GM10847 (cell line): Measurements from ENCODE around the gene CORO2A.

Source experiments
- POLR2A ChIP-seq: IDR thresholded peaks from 2 replicates; pipeline ENCODE4 v1.6.1; 2011; ENCODE audit not compliant: insufficient read length; ENCODE audit errors: extremely low read depth

Gene CORO2A

DNA sequence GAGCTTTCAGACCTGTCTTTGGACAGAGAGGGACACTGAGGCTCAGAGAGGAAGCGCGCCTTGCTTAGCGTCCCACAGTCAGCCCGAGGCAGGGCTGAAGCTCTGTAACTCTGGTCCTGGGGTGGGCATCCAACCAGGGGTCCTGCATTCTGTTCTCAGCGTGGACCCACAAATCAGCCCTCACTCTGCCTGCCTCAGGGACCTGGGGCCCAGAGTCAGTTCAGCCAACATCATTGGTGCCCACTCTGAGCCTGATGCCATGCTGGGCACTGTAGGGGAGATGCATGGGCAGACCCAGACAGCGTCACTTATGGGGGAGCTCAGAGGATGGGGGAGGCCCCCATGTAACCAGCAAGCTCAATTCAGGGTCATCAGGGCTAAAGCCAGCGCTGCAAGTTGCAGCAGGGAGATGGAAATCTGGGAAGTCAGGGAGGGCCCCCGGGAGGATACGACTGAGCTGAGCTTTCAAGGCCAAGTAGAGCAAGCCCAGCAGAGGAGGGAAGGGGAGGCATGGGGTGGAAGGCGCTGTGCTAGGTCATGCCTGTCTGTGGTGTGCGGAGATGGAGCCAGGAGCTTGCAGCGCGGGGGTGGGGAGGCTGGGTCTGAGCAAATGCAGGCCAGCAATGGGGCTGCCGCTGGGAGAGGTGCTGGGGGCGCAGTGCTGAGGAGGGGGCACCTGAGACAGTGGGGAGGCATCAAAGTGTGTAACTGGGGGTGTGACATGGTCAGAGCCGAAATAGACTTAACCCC, 21.1 kb downstream of the CORO2A start:
- TF ChIP-seq POLR2A, result no peak

DNA sequence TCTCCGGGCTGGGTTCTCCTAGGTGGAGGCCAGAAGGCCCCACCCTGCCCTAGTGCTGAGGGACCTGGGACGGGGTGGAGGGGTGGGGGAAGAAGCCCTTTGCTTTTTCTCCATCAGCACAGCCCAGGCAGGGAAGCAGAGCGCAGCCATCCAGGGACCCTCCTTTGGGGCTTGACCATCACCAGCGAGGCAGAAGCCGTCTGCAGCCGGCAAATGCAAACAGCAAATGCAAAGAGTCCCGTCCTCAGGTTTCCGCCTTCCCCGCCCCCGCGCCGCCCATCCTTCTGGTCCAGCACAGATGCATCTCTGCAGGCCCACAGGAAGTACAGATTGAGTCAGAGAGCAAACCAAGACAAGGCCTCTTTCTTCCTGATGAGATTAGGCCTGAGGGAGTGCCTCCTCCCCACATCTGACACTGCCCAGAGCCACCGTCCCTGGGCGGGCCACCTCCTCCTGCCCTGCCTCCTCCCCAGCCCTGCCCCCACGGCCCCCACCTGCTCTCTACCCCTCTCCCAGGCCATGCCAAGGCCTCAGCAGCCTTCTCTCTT, 23.4 kb downstream of the CORO2A start:
- TF ChIP-seq POLR2A, result no peak

DNA sequence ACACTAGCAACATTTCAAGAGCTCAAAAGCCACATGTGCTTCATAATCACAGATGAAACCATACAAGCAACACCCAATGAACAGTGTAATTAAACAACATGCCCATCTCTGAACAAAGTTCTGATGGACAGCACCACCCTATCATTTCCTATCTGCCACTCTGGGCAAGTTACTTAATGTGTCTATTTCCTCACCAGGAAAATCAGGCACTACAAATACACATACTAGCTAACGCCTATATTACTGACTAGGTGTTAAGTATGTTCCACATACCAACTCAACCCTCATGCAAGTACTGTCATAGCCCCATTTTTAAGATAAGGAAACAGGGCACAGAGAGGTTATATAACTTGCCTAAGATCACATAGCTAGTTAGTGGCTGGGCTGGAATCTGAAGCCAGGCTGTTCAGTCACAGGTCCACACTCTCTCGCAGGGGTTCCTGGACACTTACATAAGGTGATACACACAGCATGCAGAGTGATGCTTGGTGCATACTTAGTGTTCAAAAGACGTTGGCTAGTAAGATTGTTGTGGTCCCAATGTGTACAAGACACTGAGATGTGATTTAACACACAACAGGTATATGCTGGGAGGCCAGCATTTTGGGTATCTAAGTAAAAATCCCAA, 24.2 kb downstream of the CORO2A start:
- TF ChIP-seq POLR2A, result no peak

DNA sequence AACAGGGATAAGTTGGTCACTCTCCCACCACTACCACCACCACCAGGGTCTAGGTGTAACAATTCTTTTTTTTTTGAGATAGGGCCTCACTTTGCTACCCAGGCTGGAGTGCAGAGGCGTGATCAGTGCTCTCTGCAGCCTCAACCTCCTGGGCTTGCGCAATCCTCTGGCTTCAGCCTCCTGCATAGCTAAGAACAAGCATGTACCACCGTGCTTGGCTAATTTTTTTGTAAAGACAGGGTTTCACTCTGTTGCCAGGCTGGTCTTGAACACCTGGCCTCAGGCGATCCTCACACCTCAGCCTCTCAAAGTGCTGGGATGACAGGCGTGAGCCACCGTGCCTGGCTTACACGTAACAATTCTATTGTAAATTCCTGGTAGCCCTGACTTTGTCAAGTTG, 27.5 kb downstream of the CORO2A start:
- no peak for TF ChIP-seq POLR2A

DNA sequence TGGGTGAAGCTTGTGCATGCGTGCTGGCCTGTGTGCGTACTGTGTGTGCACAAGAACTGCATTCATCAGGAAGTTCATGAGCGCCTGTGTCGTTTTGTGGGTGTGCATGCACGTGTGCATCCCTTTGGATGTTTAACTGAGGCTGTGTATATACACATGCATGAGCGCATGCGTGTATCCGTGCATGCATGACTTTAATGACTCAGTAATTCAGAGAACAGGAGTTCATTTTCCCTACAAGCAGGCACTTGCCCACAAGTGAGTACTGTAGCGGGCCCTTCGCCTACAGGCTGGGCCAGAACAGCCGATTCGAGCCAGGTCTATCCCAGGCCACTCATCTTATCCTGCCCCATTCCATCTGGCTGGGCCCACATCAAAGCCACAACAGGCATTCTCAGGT, 29.8 kb downstream of the CORO2A start:
- TF ChIP-seq POLR2A, result no peak

DNA sequence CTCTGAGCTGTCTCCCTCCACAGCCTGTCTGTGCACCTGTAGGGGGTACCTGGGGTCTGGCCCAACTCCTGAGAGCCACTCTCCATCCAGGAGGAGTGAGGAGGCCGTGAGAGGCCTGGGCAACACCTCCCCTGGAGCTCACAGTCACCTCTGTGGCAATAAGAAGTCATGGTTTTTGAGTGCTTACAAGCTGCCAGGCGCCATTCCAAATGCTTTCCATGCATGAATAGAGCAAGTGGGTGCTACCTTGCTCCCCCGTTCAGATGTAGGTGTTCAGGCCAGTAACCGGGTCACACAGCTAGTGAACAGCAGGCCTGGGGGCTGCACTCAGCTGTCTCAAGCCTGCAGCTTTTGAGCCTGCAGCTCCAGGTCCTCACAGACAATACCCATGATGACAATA, 30.6 kb downstream of the CORO2A start:
- no peak for TF ChIP-seq POLR2A

DNA sequence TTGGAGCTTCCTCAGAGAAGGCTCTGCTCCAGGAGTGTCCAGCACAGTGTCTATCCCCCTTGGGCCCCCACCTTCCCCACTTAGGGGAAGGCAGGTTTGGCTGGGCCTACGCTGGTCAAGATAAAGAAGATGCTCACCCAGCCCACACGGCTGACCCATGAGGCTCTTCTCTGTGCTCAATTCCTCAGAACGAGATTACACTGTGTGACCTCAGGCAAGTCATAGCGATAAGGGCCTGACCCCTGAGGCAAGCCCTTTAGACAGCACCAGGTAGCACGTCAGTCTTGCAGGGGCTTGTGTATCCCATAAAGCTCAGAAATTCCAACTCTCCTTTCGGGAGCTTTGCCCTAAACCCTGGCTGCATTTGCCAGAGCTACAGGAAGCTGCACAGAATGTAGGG, 32.6 kb downstream of the CORO2A start:
- no peak for TF ChIP-seq POLR2A

DNA sequence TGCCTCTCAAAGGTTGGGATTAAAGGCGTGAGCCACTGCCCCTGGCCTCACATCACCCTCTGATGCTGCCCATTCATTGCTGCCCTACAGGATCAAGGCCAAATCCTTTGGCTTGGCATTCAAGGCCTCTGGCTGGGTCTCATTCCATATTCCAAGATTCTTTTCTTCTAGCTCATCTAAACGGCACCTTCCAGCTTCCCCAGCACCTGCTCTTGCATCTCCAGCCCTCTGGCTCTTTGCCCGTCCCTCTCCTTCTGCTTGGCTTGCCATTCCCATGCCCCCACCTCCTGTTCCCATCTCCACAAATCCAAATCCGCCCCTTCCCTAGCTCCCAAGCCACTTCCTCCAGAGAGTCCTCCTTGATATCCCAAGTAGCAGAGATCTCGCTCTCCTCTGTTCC, 33.1 kb downstream of the CORO2A start:
- TF ChIP-seq POLR2A, result no peak

DNA sequence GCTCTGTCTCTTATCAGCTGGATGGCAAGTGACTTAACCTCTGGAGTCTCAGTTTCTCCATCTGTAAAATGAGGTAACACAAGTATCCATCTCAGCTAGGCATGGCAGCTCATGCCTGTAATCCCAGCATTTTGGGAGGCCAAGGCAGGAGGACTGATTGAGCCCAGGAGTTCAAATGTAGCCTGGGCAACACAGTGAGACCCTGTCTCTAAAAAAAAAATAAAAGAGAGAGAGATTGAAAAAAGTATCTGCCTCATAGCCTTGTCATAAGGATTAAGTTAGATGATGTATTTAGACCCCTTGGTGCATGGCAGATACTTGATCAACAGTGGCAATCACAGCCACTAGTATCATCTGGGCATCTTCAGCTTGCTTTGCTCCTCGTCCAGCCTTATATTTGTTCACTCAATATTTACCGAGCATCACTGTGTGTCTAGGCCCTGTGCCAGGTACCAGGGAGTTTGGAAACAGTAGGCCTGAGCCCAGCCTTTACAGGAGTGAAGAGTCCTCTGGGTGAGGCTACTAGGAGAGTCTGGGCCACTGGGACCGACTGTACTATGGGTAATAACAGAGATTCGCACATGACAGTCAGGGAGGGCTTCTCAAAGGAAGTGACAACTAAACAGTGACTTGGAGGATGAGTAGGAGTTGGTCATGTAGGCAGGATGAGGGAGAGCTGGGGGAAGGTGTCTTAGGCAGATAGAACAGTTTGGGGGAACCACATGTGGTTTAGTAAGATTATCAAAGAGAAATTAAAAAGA, 34.2 kb downstream of the CORO2A start:
- TF ChIP-seq POLR2A, result no peak

DNA sequence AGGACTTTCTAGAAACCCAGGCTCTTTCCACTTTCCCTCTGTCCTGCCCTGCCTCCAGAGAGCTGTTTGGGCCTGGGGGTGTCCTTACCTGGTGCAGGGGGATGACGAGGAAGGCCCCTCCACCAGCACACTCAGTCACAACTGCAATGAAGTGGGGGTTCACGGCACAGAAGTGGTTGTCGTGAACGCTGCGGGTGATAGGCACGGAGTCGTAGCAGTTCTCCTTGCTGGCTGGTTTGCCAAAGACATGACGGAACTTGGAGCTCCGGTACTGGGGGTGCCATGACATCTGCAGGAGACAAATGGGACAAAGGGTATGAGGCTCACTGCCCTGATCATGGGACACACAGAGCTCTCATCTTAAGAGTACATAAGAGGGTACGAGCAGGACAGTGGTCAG, 35.1 kb downstream of the CORO2A start:
- TF ChIP-seq POLR2A, result no peak

DNA sequence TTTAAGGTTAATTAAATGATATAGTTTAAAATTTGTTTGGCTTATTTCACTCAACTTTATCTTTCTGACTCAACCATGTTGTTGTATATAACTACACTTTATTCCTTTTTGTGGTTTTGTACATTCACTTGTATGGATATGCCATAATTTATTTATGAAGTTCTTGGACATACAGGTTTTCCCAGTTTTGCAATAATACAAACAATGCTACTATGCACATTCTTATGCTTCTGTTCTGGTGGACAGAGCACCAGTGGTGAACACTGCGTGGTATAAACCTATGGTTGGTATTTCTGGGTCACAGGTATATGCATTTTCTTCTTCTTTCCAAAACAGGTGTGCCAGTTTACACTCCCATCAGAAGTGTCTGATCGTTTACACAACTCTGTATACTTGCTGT, 37.8 kb downstream of the CORO2A start:
- TF ChIP-seq POLR2A, result no peak

DNA sequence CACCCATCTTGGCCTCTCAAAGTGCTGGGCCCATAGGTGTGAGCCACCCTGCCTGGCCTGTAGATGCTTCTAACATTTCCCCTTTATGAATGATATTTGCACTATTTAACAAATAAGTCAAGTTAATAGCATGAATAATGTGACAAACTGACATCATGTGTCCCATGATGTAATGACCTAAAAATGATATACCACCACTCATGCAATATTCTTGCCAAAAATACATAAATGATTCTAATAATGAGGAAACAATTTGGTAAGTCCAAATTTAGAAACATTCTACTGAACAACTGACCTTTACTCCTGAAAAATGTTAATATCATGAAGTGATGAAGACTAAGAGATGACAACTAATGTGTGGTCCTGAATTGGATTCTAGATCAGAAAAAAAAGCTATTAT, 39.9 kb downstream of the CORO2A start:
- no peak for TF ChIP-seq POLR2A

DNA sequence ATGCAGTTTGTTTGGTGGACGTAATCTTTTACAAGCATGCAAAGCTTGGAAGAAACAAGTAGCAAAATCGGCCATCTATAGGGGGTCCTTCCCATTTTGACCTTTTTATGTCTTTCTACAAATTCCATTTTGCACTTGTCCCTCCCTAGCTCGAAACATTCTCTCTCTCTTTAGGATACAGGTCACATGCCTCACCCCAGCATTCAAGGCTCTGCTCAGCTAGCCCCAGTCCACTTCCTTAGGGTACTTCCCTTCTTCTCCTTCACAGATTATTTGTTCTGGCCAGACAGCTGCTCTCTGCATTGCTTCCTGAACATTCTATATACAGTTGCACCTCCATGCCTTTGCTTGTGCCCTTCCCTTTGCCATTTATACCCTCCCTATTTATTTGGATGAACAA, 41.7 kb downstream of the CORO2A start:
- no peak for TF ChIP-seq POLR2A

DNA sequence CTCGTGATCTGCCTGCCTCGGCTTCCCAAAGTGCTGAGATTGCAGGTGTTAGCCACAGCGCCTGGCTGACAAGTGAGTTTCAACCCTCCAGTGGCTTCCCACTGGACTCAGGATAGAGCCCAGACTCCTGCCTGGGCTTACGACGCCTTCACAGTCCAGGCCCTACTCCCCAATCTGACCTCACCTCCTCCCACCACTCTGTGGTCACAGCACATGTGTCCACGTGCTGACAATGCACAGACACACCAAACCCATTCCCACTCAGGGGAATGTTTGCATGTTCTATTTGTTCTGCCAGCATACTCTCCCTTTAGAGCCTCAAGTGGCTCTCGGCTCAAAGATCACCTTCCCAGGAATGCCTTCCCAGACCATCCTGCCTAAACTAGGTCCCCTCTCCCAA, 42.3 kb downstream of the CORO2A start:
- no peak for TF ChIP-seq POLR2A

DNA sequence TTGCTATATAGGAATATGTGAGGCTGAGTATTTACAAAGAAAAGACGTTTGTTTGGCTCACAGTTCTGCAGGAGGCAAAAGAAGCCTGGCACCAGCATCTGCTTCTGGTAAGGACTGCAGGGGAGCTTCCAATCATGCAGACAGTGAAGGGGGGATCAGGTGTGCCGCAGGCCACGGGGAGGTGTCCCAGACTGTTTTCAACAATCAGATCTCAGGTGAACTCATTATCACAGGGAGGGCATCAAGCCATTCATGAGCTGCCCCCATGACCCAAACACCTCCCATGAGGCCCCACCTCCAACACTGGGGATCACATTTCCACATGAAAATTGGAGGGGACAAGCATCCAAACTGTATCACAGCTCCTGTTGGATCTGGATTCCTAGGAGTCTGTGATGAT, 43.0 kb downstream of the CORO2A start:
- TF ChIP-seq POLR2A, result no peak

DNA sequence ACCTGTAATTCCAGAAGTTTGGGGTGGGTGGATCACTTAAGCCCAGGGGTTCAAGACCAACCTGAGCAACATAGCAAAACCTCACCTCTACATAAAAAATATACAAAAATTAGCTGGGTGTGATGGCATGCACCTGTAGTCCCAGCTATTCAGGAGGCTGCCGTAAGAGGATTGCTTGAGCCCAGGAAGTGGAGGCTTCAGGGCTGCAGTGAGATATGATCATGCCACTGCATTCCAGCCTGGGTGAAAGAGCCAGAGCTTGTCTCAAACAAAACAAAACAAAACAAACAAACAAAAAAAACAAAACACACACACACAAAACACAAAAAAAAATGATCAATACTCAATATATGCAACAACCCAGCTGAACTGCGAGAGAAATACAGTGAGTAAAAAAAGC, 44.0 kb downstream of the CORO2A start:
- no peak for TF ChIP-seq POLR2A
